Measurements from ENCODE around the gene AMPD3.

DNA sequence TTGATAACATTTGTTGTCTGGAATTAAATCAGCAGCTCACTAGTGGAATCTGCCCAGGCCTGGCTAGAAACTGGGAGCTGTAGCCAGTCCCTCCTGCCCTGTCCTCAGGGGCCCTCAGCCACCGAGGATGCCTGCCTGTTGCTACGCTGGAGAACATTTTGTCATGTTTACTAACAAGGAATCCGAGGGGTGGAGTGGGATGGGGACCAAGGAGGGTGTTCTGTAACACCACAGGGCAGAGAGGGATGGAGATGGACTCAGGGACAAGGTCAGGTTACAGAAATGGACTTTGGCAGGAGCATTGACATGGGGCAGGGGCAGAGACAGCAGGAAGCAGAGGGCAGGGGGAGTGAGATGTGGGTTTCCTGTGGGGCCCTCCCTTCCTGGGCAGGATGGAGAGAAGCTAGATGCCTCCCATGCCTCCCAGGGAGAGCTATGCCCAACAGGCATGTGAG lies 45.8 kb upstream of the AMPD3 start:
- TF ChIP-seq, protein P1, sequence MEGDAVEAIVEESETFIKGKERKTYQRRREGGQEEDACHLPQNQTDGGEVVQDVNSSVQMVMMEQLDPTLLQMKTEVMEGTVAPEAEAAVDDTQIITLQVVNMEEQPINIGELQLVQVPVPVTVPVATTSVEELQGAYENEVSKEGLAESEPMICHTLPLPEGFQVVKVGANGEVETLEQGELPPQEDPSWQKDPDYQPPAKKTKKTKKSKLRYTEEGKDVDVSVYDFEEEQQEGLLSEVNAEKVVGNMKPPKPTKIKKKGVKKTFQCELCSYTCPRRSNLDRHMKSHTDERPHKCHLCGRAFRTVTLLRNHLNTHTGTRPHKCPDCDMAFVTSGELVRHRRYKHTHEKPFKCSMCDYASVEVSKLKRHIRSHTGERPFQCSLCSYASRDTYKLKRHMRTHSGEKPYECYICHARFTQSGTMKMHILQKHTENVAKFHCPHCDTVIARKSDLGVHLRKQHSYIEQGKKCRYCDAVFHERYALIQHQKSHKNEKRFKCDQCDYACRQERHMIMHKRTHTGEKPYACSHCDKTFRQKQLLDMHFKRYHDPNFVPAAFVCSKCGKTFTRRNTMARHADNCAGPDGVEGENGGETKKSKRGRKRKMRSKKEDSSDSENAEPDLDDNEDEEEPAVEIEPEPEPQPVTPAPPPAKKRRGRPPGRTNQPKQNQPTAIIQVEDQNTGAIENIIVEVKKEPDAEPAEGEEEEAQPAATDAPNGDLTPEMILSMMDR (IDR thresholded peaks at IDR 0.05; ENCODE audit: extremely low read depth in 1 of 2, insufficient read depth in 1 of 2, low read depth in 1 of 2, low read length in 2 of 2), result no peak
- TF ChIP-seq FOS (IDR thresholded peaks at IDR 0.05; ENCODE audit: borderline replicate concordance, insufficient read depth, low read length) (no peak), POLR2AphosphoS5 (IDR thresholded peaks at IDR 0.05; ENCODE audit: insufficient read depth, low read depth, low read length) (no peak), POLR2A (IDR thresholded peaks at IDR 0.05; ENCODE audit: low read depth, low read length) (no peak), JUN (IDR thresholded peaks at IDR 0.05; ENCODE audit: borderline replicate concordance, insufficient read depth, insufficient read length, low read depth) (no peak), MYC (IDR thresholded peaks at IDR 0.05; ENCODE audit: low read depth, low read length) (no peak), EZH2 (IDR thresholded peaks at IDR 0.05; ENCODE audit: borderline replicate concordance, low read depth, low read length, severe bottlenecking) (no peak)
- TF ChIP-seq, protein P2, sequence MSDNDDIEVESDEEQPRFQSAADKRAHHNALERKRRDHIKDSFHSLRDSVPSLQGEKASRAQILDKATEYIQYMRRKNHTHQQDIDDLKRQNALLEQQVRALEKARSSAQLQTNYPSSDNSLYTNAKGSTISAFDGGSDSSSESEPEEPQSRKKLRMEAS (IDR thresholded peaks at IDR 0.05; ENCODE audit: insufficient read depth, insufficient read length), result no peak

All from endothelial cell of umbilical vein (primary cell).